Adipocyte (in vitro differentiated cells): ENCODE measurements around the gene ESF1.

Experiments used
- DNase-seq: peaks from one replicate; pipeline ENCODE4 v3.0.0-alpha.2; 2015; ENCODE audit warnings: low read depth
- H3K27me3 ChIP-seq: replicated peaks from 2 replicates; pipeline ENCODE4 v1.7.0; 2013; ENCODE audit warnings: mild to moderate bottlenecking, low read length, moderate library complexity; ENCODE audit not compliant: control insufficient read depth, insufficient read depth
- H3K36me3 ChIP-seq: 2 replicates; pipeline ENCODE4 v1.7.0; 2013; ENCODE audit warnings: low read length, mild to moderate bottlenecking, moderate library complexity; ENCODE audit not compliant: control insufficient read depth, insufficient read depth, severe bottlenecking
- H3K4me1 ChIP-seq: 2 replicates; pipeline ENCODE4 v1.7.0; 2013; ENCODE audit warnings: mild to moderate bottlenecking, low read length, moderate library complexity; ENCODE audit not compliant: control insufficient read depth, insufficient read depth
- H3K4me3 ChIP-seq: 2 replicates; pipeline ENCODE4 v1.7.0; 2013; ENCODE audit warnings: mild to moderate bottlenecking, low read length, moderate library complexity
- H3K9ac ChIP-seq: 2 replicates; pipeline ENCODE4 v1.7.0; 2013; ENCODE audit warnings: mild to moderate bottlenecking, low read length, moderate library complexity
- H3K9me3 ChIP-seq: 2 replicates; pipeline ENCODE4 v1.7.0; 2013; ENCODE audit warnings: mild to moderate bottlenecking, low read length, moderate library complexity; ENCODE audit not compliant: control insufficient read depth

The ESF1 gene, protein sequence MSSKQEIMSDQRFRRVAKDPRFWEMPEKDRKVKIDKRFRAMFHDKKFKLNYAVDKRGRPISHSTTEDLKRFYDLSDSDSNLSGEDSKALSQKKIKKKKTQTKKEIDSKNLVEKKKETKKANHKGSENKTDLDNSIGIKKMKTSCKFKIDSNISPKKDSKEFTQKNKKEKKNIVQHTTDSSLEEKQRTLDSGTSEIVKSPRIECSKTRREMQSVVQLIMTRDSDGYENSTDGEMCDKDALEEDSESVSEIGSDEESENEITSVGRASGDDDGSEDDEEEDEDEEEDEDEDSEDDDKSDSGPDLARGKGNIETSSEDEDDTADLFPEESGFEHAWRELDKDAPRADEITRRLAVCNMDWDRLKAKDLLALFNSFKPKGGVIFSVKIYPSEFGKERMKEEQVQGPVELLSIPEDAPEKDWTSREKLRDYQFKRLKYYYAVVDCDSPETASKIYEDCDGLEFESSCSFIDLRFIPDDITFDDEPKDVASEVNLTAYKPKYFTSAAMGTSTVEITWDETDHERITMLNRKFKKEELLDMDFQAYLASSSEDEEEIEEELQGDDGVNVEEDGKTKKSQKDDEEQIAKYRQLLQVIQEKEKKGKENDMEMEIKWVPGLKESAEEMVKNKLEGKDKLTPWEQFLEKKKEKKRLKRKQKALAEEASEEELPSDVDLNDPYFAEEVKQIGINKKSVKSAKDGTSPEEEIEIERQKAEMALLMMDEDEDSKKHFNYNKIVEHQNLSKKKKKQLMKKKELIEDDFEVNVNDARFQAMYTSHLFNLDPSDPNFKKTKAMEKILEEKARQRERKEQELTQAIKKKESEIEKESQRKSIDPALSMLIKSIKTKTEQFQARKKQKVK

DNA sequence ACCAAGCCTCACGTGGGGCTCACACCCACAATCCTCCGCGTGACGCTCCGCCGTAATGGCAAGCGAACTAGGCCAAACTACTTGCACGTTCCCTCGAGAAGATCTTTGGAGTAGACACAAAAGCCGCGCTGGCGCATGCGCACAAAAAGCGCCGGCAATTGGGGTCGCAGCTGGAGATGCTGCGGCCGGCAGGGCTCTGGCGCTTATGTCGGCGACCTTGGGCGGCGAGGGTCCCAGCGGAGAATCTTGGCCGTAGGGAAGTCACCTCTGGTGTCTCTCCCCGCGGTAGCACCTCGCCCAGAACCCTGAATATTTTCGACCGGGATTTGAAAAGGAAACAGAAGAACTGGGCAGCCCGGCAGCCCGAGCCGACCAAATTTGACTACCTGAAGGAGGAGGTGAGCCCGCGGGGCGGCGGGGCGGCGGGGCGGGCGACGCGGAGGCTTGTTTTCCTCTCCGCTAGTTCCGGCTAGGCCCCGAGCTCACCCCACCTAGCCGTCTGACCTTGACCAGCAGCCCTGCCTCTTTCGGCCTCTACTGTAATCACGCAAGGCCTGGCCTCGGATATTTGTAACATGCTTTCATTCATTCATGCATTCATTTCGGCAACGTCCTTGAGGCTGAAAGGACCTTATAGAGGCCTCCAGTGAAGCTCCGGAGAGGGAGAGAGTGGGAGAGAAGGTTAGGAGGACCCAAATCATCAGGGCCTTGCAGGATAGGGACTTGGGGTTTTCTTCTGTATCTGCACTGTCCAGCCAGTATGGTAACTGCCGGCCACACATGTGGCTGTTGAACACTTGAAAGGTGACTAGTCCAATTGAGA is at the start of gene ESF1, which contains the start of gene NDUFAF5:
TSS of gene ESF1 (minus strand) at position 27 of the 823 bp plus-strand sequence. CDS start 1,779 bp downstream, outside the sequence.
TSS of gene NDUFAF5 (plus strand) at position 136 of the 823 bp plus-strand sequence. CDS start at position 177, 41 bp downstream.
- Histone ChIP-seq H3K9me3 (no peaks in the 10 kb centered on the region), H3K9ac (peak within 1 kb of the TSS; percentile 94), H3K36me3 (peaks cover 48% of the 10 kb centered on the region), H3K27me3 (no peaks in the 10 kb centered on the region), H3K4me1 (peaks cover 31% of the 10 kb centered on the region), H3K4me3 (peak within 1 kb of the TSS; percentile 96)
- peak; percentile 98 for DNase-seq

DNA sequence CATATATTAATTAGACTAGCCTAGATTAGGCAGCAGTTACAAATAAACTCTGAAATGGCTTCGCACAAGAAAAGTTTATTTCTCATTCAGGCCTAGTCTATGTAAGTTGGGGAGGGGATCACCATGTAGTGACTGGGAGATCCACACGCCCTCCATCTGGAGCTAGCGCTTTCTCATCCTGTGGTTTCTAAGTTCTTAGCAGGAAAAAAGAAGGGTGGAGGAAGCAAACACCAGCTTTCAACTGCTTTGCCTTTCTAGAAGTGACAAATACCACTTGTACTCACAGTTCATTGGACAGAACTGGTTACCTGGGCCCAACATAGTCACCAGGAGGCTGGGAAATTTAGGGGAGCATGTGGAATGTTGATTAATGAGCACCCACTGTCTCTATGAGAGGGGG is 46.8 kb upstream of the ESF1 start:
- no peaks in the 10 kb centered on the region for H3K4me1 ChIP-seq
- H3K9ac ChIP-seq: no peak overlapping the region
- no peaks in the 10 kb centered on the region for H3K36me3 ChIP-seq
- no peak overlapping the region for H3K4me3 ChIP-seq
- DNase-seq: no peak
- H3K27me3 ChIP-seq: no peaks in the 10 kb centered on the region
- no peaks in the 10 kb centered on the region for H3K9me3 ChIP-seq

DNA sequence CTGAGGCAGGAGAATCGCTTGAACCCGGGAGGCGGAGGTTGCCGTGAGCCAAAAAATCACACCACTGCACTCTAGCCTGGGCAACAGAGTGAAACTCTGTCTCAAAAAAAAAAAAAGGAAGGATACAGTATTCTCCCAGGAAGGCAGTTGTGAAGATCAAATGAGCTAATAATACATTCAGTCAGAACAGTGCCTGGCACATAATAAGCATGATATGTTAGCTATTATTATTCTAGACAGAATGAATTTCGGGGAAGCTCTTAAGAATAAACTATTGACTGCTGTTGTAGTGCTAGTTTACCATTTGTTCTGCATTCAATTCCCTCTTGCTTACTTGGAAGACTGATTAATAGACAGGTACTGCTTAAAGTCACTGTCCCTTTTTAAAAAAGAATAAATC is 40.7 kb upstream of the ESF1 start:
- no peaks in the 10 kb centered on the region for H3K36me3 ChIP-seq
- H3K4me1 ChIP-seq: peaks cover 13% of the 10 kb centered on the region
- H3K9ac ChIP-seq: no peak overlapping the region
- no peaks in the 10 kb centered on the region for H3K27me3 ChIP-seq
- H3K9me3 ChIP-seq: peaks cover 4% of the 10 kb centered on the region
- no peak for DNase-seq
- H3K4me3 ChIP-seq: no peak overlapping the region

DNA sequence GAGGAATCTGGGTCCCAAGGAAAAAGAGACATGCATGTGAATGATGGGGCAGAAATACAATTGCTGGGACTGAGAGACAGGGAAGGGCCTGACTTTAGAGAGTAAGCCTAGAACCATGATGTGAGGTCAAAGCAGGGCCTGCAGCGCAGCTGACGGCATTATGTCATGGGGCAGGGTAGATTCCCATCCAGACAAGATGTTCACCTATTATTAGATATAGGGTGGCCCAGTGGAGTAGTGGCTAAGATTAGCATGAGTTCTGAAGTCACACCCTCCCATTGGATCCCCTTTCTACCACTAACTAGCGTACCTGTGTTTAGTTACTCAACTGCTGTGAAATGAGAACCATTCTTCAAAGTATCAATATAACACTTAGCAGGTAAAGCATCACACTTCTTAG is 39.7 kb upstream of the ESF1 start:
- no peaks in the 10 kb centered on the region for H3K27me3 ChIP-seq
- no peak overlapping the region for H3K4me3 ChIP-seq
- H3K9ac ChIP-seq: no peak overlapping the region
- DNase-seq: no peak
- H3K4me1 ChIP-seq: peaks cover 13% of the 10 kb centered on the region
- peaks cover 4% of the 10 kb centered on the region for H3K9me3 ChIP-seq
- H3K36me3 ChIP-seq: no peaks in the 10 kb centered on the region

DNA sequence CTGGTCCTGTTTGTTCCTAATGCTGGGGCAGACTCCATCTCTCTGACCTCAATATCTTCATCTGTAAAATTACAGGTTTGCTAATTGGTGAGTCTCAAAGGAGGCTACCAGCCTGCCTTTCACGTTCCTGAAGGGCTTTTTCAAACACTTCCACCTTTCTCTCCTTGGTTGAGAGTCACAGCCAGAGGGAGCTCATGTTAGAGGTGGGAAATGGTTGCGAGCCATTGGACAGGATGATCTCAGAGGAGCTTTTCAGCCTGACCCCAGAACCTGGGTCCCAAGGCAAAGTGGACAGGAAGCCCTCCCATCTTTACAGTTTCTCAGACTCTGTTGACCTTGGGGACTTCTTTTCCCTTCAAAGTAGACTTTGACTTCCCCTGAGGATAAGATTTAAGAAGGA is 37.7 kb upstream of the ESF1 start:
- H3K36me3 ChIP-seq: peaks cover 14% of the 10 kb centered on the region
- no peak overlapping the region for H3K9ac ChIP-seq
- peaks cover 14% of the 10 kb centered on the region for H3K4me1 ChIP-seq
- peaks cover 4% of the 10 kb centered on the region for H3K9me3 ChIP-seq
- DNase-seq: no peak
- no peaks in the 10 kb centered on the region for H3K27me3 ChIP-seq
- no peak overlapping the region for H3K4me3 ChIP-seq

DNA sequence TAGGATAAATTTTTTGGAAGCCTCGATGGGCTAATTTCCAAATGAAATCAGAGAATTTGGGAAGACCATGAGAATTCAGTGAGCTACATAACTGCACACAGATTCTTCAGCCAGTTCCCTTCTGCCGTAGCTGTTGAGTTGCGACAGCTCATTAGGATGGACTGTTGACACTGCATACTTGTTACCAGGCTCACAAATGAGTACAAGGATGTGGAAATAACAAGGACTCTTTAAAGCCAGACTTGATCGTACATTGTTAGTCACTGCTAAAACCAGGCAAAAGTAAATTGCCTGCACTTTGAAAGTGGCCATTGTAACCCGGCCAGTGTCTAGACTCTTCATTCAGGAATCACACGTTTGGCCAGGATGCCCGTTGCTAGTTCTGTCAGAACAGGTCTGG is 37.2 kb upstream of the ESF1 start:
- H3K4me1 ChIP-seq: peaks cover 17% of the 10 kb centered on the region
- peaks cover 4% of the 10 kb centered on the region for H3K9me3 ChIP-seq
- peak; percentile 7 for DNase-seq
- H3K9ac ChIP-seq: no peak overlapping the region
- peaks cover 20% of the 10 kb centered on the region for H3K36me3 ChIP-seq
- H3K27me3 ChIP-seq: no peaks in the 10 kb centered on the region
- no peak overlapping the region for H3K4me3 ChIP-seq

DNA sequence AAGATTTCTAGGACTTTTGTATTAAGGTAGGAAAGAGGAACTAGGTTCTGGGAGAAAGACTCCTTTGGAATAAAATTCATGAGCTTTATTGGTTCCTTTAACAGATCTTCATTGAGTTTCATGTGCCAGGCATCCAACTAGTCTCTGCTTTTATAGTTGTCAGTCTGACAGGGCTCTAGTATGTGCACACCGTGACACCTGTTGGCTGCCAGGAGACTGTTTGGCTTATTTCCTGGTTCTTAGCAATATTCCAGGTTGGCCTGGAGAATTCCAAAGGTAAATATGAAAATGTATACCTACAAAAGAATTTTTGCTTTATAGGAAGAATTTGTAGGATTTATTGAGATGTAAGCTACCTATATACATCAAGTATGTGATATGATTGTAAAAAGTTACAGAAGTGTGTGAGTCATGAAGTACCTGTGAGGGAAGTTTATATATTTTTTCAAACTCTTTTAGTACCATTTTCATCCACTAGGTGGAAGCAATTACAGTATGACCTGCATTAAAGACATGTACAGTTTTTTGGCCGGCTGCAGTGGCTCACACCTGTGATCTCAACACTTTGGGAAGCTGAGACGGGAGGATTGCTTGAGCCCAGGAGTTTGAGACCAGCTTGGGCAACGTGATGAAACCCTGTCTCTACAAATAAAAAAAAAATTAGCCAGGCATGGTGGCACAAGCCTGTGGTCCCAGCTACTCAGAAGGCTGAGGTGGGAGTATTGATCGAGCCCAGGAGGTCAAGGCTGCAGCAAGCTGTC is 35.3 kb upstream of the ESF1 start:
- DNase-seq: peak; percentile 79
- H3K9me3 ChIP-seq: peaks cover 4% of the 10 kb centered on the region
- H3K27me3 ChIP-seq: no peaks in the 10 kb centered on the region
- H3K4me3 ChIP-seq: no peak overlapping the region
- H3K36me3 ChIP-seq: peaks cover 36% of the 10 kb centered on the region
- peaks cover 17% of the 10 kb centered on the region for H3K4me1 ChIP-seq
- H3K9ac ChIP-seq: no peak overlapping the region

DNA sequence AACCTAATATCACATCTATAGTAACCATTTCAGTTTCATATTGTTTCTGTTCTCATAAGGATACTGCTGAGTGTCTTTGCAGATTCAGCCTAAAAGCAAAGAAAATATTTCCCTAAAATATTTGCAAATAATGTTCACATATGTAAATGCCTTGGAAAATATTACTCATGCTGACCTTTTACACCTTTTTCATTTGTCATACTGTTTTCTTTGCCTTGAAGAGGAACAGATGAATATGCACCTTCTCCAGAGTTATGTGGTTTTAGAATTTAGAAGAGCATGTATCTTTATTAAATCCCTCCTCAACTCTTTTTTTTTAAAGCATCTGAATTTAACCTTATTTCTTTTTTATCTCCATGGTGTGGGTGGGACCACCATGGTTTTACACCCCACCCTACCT is 32.6 kb upstream of the ESF1 start:
- Histone ChIP-seq H3K4me1 (peaks cover 23% of the 10 kb centered on the region), H3K9me3 (peaks cover 4% of the 10 kb centered on the region), H3K36me3 (peaks cover 56% of the 10 kb centered on the region), H3K4me3 (no peak overlapping the region), H3K27me3 (no peaks in the 10 kb centered on the region), H3K9ac (no peak overlapping the region)
- peak; percentile 16 for DNase-seq

DNA sequence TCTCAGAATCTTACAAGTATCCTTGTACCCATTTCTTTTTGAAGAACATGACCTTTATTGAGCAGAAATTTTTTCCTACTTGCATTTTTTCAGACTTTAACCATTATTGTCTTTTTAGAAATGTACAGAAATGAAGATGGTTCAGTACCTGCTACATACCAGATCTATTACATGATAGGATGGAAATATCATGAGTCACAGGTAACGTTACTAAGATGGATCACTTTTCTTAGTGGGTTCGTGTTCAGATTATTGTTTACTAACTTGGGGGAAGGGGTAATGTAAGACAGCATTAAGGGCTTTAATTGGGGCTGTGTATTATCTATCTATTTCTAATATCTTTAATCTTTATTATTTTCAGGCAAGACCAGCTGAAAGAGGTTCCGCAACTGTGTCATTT is 32.0 kb upstream of the ESF1 start:
- H3K9ac ChIP-seq: no peak overlapping the region
- H3K36me3 ChIP-seq: peaks cover 62% of the 10 kb centered on the region
- H3K27me3 ChIP-seq: no peaks in the 10 kb centered on the region
- H3K9me3 ChIP-seq: peaks cover 4% of the 10 kb centered on the region
- H3K4me3 ChIP-seq: no peak overlapping the region
- H3K4me1 ChIP-seq: peaks cover 22% of the 10 kb centered on the region
- no peak for DNase-seq

DNA sequence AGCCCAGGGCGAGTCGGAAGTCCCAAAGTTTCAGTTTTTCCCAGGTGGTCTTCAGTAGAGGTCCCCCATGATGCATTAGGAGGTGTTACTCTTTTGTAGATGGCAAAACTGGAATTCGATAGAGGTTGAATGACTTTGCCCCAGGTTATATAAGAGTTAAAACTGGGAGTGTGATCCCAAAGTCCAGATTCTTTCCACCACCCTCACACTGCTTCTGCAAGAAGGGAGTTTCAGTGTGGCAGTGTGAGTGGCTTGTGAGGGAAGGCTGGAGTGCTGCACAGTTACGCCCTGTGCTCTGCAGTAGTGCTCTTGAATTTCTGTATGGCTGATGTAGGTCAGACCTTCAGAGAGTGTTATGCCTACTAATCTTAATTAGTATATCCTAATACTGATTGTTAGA is 30.0 kb upstream of the ESF1 start:
- no peak for DNase-seq
- H3K36me3 ChIP-seq: peaks cover 83% of the 10 kb centered on the region
- no peak overlapping the region for H3K9ac ChIP-seq
- no peaks in the 10 kb centered on the region for H3K27me3 ChIP-seq
- H3K9me3 ChIP-seq: no peaks in the 10 kb centered on the region
- H3K4me1 ChIP-seq: peaks cover 21% of the 10 kb centered on the region
- H3K4me3 ChIP-seq: no peak overlapping the region
